Endothelial cell of umbilical vein (primary cell): ENCODE measurements around the gene EPB41L1. TPM values are rescaled to one million over a fixed set of nuclear protein-coding genes. Genes with fewer than 3 reads are reported as not detected.

Experiments
- BruUV-seq: library from RNA; stranded (reverse); fragments of 400-500 nt; replicated peaks from 2 replicates; lab custom pipeline; 2021; lab: Mats Ljungman, UMichigan
- CTCF ChIA-PET: fragments of 300-600, 350-600 bp; sonication (Branson Sonifier 250); formaldehyde crosslinking; loops from one replicate; lab custom pipeline; 2021; ENCODE audit warnings: antibody characterized with exemption, inconsistent platforms; lab: Charles Lee
- POLR2A ChIA-PET: fragments of 300-600, 350-600 bp; sonication (Branson Sonifier 250); formaldehyde crosslinking; loops from one replicate; lab custom pipeline; 2021; ENCODE audit warnings: antibody characterized with exemption, inconsistent platforms; lab: Charles Lee
- DNase-seq: peaks from one replicate; pipeline ENCODE4 v3.0.0-alpha.2; 2011; ENCODE audit warnings: low read depth, low spot score
- FAIRE-seq: peaks from 2 replicates; lab custom pipeline; 2011; peaks lifted over from hg19 to GRCh38; lab: Jason Lieb, UNC
- H2AFZ ChIP-seq: 2 replicates; pipeline ENCODE4 v1.6.0; 2012; ENCODE audit warnings: low read depth, low read length, control low read depth, inconsistent platforms
- H3K27ac ChIP-seq: 2 replicates; pipeline ENCODE4 v1.5.1; 2011; ENCODE audit warnings: low read depth, mild to moderate bottlenecking, control low read depth, low read length, moderate library complexity; ENCODE audit not compliant: insufficient read depth
- H3K27me3 ChIP-seq, 2 experiments: 2 replicates each; pipeline versions ENCODE4 v1.6.0 to v1.6.1; 2011; ENCODE audit warnings: low read length in 2 of 2, mixed read lengths in 1 of 2; ENCODE audit not compliant: control insufficient read depth in 2 of 2, insufficient read depth in 2 of 2
- H3K36me3 ChIP-seq, 2 experiments: 2 replicates in 1 of 2; 3 replicates in 1 of 2; pipeline ENCODE4 v1.5.1; 2011; ENCODE audit warnings: low read length in 2 of 2, mild to moderate bottlenecking in 1 of 2, moderate library complexity in 1 of 2; ENCODE audit not compliant: control insufficient read depth in 2 of 2, insufficient read depth in 2 of 2; ENCODE audit errors: extremely low read depth in 1 of 2
- H3K4me1 ChIP-seq: 3 replicates; pipeline ENCODE4 v1.5.1; 2011; ENCODE audit warnings: mild to moderate bottlenecking, low read length; ENCODE audit not compliant: control insufficient read depth, insufficient read depth; ENCODE audit errors: extremely low read depth
- H3K4me2 ChIP-seq: 2 replicates; pipeline ENCODE4 v1.6.1; 2011; ENCODE audit warnings: low read length, control low read depth, mixed read lengths; ENCODE audit not compliant: insufficient read depth
- H3K4me3 ChIP-seq, 3 experiments: fragments of 200-600 bp in 1 of 3; sonication (generic), shearing (Covaris generic) in 1 of 3; replicated peaks in 1 of 3; 2 replicates each; pipeline ENCODE4 v1.5.1; 2011 to 2016; ENCODE audit warnings: control low read depth in 3 of 3, low read length in 3 of 3, mild to moderate bottlenecking in 2 of 3, inconsistent platforms in 1 of 3, low read depth in 1 of 3, moderate library complexity in 1 of 3; ENCODE audit not compliant: insufficient read depth in 1 of 3
- H3K79me2 ChIP-seq: 2 replicates; pipeline ENCODE4 v1.6.0; 2012; ENCODE audit warnings: low read length, inconsistent platforms; ENCODE audit not compliant: control insufficient read depth, insufficient read depth
- H3K9ac ChIP-seq: replicated peaks from 2 replicates; pipeline ENCODE3; 2011; ENCODE audit warnings: low read length, control low read depth; ENCODE audit not compliant: insufficient read depth; ENCODE audit errors: extremely low read depth
- H3K9me1 ChIP-seq: replicated peaks from 3 replicates; pipeline ENCODE4 v1.6.0; 2011; ENCODE audit warnings: mild to moderate bottlenecking, low read length; ENCODE audit not compliant: control insufficient read depth, insufficient read depth; ENCODE audit errors: extremely low read depth
- H3K9me3 ChIP-seq: replicated peaks from 2 replicates; pipeline ENCODE4 v1.5.1; 2012; ENCODE audit warnings: low read length, inconsistent platforms; ENCODE audit not compliant: control insufficient read depth, insufficient read depth
- H4K20me1 ChIP-seq: replicated peaks from 2 replicates; pipeline ENCODE3; 2011; ENCODE audit warnings: mild to moderate bottlenecking, low read length; ENCODE audit not compliant: control insufficient read depth, insufficient read depth; ENCODE audit errors: extremely low read depth
- CTCF ChIP-seq, 2 donors: IDR thresholded peaks; 1 replicate in 1 of 2; 2 replicates in 1 of 2; pipeline ENCODE4 v1.5.1; 2011; ENCODE audit warnings: low read length in 2 of 2, mild to moderate bottlenecking in 2 of 2, moderate library complexity in 2 of 2, control low read depth in 1 of 2, inconsistent platforms in 1 of 2, low read depth in 1 of 2; ENCODE audit not compliant: insufficient read depth in 1 of 2; ENCODE audit errors: extremely low read depth in 1 of 2
- EZH2 ChIP-seq: IDR thresholded peaks from 2 replicates; pipeline ENCODE4 v1.6.1; 2012; ENCODE audit warnings: borderline replicate concordance, low read depth, mild to moderate bottlenecking, moderate library complexity, low read length, inconsistent platforms; ENCODE audit not compliant: severe bottlenecking
- FOS ChIP-seq: IDR thresholded peaks from 2 replicates; pipeline ENCODE4 v1.6.1; 2011; ENCODE audit warnings: mild to moderate bottlenecking, low read length, moderate library complexity, borderline replicate concordance; ENCODE audit not compliant: insufficient read depth
- GATA2 ChIP-seq: IDR thresholded peaks from 2 replicates; pipeline ENCODE4 v1.7.0; 2011; ENCODE audit warnings: low read depth, mild to moderate bottlenecking, moderate library complexity, mixed read lengths, low read length; ENCODE audit not compliant: insufficient read length, insufficient read depth
- JUN ChIP-seq: IDR thresholded peaks from 2 replicates; pipeline ENCODE4 v1.6.1; 2011; ENCODE audit warnings: borderline replicate concordance, low read depth; ENCODE audit not compliant: insufficient read length, insufficient read depth
- MAX ChIP-seq: IDR thresholded peaks from 2 replicates; pipeline ENCODE4 v1.6.1; 2011; ENCODE audit not compliant: insufficient read depth, insufficient read length
- MYC ChIP-seq: IDR thresholded peaks from one replicate; pipeline ENCODE4 v1.6.1; 2011; ENCODE audit warnings: mild to moderate bottlenecking, low read depth, low read length
- POLR2A ChIP-seq: IDR thresholded peaks from 2 replicates; pipeline ENCODE4 v1.6.1; 2012; ENCODE audit warnings: low read depth, mild to moderate bottlenecking, control low read depth, low read length
- POLR2AphosphoS5 ChIP-seq: IDR thresholded peaks from 2 replicates; pipeline ENCODE4 v1.6.1; 2012; ENCODE audit warnings: low read depth, mild to moderate bottlenecking, control low read depth, low read length, moderate library complexity; ENCODE audit not compliant: insufficient read depth
- dilution Hi-C: fragments of 300-500 bp; cut with MboI; formaldehyde crosslinking; loops from one replicate; pipeline ENCODE4 v1.15.0; 2019; ENCODE audit warnings: low sequenced_read_pairs; ENCODE audit not compliant: extremely low pct_ligation_motif_present
- intact Hi-C: fragments of 100-400 bp; cut with micrococcal nuclease; formaldehyde crosslinking; loops from one replicate; pipeline ENCODE4 v1.10.0; 2022
- polyA plus RNA-seq, 4 experiments: library from polyadenylated mRNA; depleted of rRNA in 3 of 4; stranded (reverse) in 3 of 4; unstranded in 1 of 4; fragments of >200 nt; gene quantifications; 2 replicates each; pipeline versions ENCODE4 v1.2.1 to v1.2.3, GENCODE V29; 2011 to 2012; ENCODE audit warnings: missing spikeins in 1 of 4
- total RNA-seq: library from RNA; stranded (reverse); gene quantifications from 2 replicates; pipeline ENCODE4 v1.2.3, GENCODE V29; 2021

Gene EPB41L1
- total and polyA plus RNA-seq, 2 donors (not counting 3 experiments of a cell fraction or from before 2014, with no cell fraction given) = 6.1 to 12.2 TPM

- FAIRE-seq (no peak), DNase-seq (no peak)
- no peak overlapping the region for H3K4me2 ChIP-seq
- no peak overlapping the region for H2AFZ ChIP-seq
- no peak overlapping the region for H3K4me3 ChIP-seq
- peaks cover 3 to 5% of the 10 kb centered on the region in 2 experiments for H3K27me3 ChIP-seq
- H3K9me3 ChIP-seq = no peaks in the 10 kb centered on the region
- BruUV-seq = no TSS peak
- H3K9me1 ChIP-seq = no peaks in the 10 kb centered on the region
- dilution Hi-C loops (no loop called here), intact Hi-C loops (no loop called here)
- H3K79me2 ChIP-seq = no peaks in the 10 kb centered on the region
- H3K9ac ChIP-seq = no peak overlapping the region
- no peaks in the 10 kb centered on the region for H3K36me3 ChIP-seq
- H3K27ac ChIP-seq = no peak overlapping the region
- H4K20me1 ChIP-seq = no peaks in the 10 kb centered on the region
- no peaks in the 10 kb centered on the region for H3K4me1 ChIP-seq
- CTCF ChIA-PET = no interaction called here
- TF ChIP-seq JUN (no peak), POLR2AphosphoS5 (no peak), MAX (no peak), CTCF (IDR thresholded peaks at IDR 0.05; ENCODE audit: extremely low read depth in 1 of 2, insufficient read depth in 1 of 2, low read depth in 1 of 2, low read length in 2 of 2) (no peak), GATA2 (no peak), POLR2A (no peak), FOS (no peak), EZH2 (no peak), MYC (no peak)
- POLR2A ChIA-PET = no interaction called here
Measured at GRCh38 chr20:36122931-36123288, 31.6 kb upstream of the EPB41L1 start.
